ENCODE measurements around the gene DUOX1. TPM values are rescaled to one million over a fixed set of nuclear protein-coding genes. Genes with fewer than 3 reads are reported as not detected.

The DUOX1 gene
- total RNA-seq, 4 donors from 2014 or later, result 0.14 to 4.1 (median 0.64) TPM; not detected in 1

DNA sequence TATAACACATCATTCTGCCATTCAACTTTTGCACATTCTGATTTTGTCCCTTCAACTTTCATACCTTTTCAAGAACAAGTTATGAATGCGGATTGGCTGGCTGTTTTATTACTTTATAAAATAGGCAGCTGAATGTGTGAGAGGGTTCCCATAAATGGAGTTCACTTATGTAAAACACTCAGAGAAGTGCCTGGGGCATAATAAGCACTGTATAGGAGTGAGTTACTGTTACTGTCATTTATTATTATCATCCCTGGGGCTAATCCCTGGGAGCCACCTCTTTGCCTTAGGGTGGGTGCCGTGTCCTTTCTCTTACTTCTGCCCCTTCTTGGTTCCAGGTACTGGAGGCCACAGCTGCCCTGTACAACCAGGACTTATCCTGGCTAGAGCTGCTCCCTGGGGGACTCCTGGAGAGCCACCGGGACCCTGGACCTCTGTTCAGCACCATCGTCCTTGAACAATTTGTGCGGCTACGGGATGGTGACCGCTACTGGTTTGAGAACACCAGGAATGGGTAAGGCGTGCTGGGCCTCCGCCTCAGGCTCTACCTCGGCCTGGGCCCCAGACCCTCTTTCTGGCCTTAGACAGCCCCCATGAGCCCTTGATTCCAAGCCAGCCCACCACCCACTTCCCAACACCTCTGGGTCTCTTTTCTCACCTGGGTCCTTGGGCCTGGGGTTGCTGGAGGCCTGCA lies 10.9 kb downstream of the DUOX1 start:
- TF ChIP-seq EP300 (IDR thresholded peaks at IDR 0.05; ENCODE audit: low read depth), result no peak
- no peak for TF ChIP-seq POLR2AphosphoS5 (IDR thresholded peaks at IDR 0.05)
- no peak for TF ChIP-seq POLR2A (IDR thresholded peaks at IDR 0.05)
- TF ChIP-seq, protein P1, sequence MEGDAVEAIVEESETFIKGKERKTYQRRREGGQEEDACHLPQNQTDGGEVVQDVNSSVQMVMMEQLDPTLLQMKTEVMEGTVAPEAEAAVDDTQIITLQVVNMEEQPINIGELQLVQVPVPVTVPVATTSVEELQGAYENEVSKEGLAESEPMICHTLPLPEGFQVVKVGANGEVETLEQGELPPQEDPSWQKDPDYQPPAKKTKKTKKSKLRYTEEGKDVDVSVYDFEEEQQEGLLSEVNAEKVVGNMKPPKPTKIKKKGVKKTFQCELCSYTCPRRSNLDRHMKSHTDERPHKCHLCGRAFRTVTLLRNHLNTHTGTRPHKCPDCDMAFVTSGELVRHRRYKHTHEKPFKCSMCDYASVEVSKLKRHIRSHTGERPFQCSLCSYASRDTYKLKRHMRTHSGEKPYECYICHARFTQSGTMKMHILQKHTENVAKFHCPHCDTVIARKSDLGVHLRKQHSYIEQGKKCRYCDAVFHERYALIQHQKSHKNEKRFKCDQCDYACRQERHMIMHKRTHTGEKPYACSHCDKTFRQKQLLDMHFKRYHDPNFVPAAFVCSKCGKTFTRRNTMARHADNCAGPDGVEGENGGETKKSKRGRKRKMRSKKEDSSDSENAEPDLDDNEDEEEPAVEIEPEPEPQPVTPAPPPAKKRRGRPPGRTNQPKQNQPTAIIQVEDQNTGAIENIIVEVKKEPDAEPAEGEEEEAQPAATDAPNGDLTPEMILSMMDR (IDR thresholded peaks at IDR 0.05), result no peak
- Histone ChIP-seq H3K4me3 (no peak overlapping the region), H3K27ac (no peak overlapping the region), H3K27me3 (peaks cover 19% of the 10 kb centered on the region), H3K36me3 (no peaks in the 10 kb centered on the region), H3K4me1 (peaks cover 0 to 7% (median 0%) of the 10 kb centered on the region in 4 donors), H3K9me3 (no peaks in the 10 kb centered on the region)
- 93 to 95% methylated on average over 6 to 10 of the region's 10 CpGs for WGBS, 2 donors (ENCODE audit: low coverage in 1 of 2)
- intact Hi-C loops (cut with DNase I; ENCODE audit: low total_unique reads), result no loop called here
- in situ Hi-C loops (cut with MboI; ENCODE audit: low pct_ligation_motif_present in 1 of 4, low pct_unique_long_range_greater_than_20kb in 1 of 4, low sequenced_read_pairs in 3 of 4), result no loop called here
- no peak for DNase-seq

DNA sequence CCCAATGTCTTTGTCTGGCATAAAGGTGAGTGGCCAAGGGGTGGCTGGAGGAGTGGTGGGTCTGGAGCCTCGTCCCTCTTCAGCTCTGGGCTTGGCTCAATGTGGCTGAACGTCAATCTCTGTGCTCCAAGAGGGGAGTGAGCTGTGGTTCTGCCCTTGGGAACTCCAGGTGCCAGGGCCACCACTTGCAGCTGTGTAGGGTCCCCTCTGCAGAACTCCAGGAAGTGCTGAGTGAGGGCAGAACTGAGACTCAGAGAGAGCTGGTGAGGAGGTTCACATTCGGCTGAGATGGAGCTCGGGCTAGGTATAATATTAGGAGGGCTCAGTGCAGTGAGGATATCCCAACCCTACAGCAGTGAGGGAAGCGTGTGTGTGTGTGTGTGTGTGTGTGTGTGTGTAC lies 11.6 kb downstream of the DUOX1 start:
- no peak for DNase-seq
- TF ChIP-seq EP300 (IDR thresholded peaks at IDR 0.05; ENCODE audit: low read depth), result no peak
- TF ChIP-seq, protein P1 (IDR thresholded peaks at IDR 0.05), result no peak
- WGBS, 2 donors (ENCODE audit: low coverage in 1 of 2), result 80 to 100% methylated on average over 3 to 5 of the region's 5 CpGs
- Histone ChIP-seq H3K4me1 (peaks cover 0 to 1% (median 0%) of the 10 kb centered on the region in 4 donors), H3K27me3 (peaks cover 13% of the 10 kb centered on the region), H3K4me3 (no peak overlapping the region), H3K36me3 (no peaks in the 10 kb centered on the region), H3K9me3 (no peaks in the 10 kb centered on the region), H3K27ac (no peak overlapping the region)
- in situ Hi-C loops (cut with MboI; ENCODE audit: low pct_ligation_motif_present in 1 of 4, low pct_unique_long_range_greater_than_20kb in 1 of 4, low sequenced_read_pairs in 3 of 4) (no loop called here), intact Hi-C loops (cut with DNase I; ENCODE audit: low total_unique reads) (no loop called here)

DNA sequence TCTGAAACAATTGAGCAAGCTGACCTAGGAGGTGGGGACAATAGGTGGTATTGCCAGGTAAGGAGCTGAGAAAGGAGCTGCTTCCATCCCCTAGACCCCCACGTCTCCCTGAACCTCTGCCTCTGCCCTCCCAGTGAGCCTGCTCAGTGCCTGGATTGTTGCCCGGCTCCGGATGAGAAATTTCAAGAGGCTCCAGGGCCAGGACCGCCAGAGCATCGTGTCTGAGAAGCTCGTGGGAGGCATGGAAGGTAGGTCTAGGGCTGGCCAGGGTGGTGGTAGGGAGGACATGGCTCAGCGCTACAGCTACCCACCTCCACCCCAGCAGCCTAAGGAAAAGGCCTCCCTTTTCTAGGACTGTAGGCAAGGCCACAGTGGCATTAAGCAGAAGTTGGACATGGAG lies 13.3 kb downstream of the DUOX1 start:
- no peak overlapping the region for H3K27ac ChIP-seq
- H3K36me3 ChIP-seq, result no peaks in the 10 kb centered on the region
- peaks cover 4% of the 10 kb centered on the region for H3K27me3 ChIP-seq
- 87% methylated on average over 7 of the region's 7 CpGs; no CpG with 5 or more reads in 1 of the 2 donors for WGBS, 2 donors (ENCODE audit: low coverage in 1 of 2)
- H3K4me1 ChIP-seq, result no peaks in the 10 kb centered on the region
- no peak for DNase-seq
- no peak overlapping the region for H3K4me3 ChIP-seq
- H3K9me3 ChIP-seq, result no peaks in the 10 kb centered on the region
- TF ChIP-seq, protein P1 (IDR thresholded peaks at IDR 0.05), result no peak
- TF ChIP-seq EP300 (IDR thresholded peaks at IDR 0.05; ENCODE audit: low read depth), result no peak
- TF ChIP-seq POLR2AphosphoS5 (IDR thresholded peaks at IDR 0.05), result no peak
- no peak for TF ChIP-seq POLR2A (IDR thresholded peaks at IDR 0.05)
- intact Hi-C loops (cut with DNase I; ENCODE audit: low total_unique reads), result no loop called here
- in situ Hi-C loops (cut with MboI; ENCODE audit: low pct_ligation_motif_present in 1 of 4, low pct_unique_long_range_greater_than_20kb in 1 of 4, low sequenced_read_pairs in 3 of 4), result no loop called here

DNA sequence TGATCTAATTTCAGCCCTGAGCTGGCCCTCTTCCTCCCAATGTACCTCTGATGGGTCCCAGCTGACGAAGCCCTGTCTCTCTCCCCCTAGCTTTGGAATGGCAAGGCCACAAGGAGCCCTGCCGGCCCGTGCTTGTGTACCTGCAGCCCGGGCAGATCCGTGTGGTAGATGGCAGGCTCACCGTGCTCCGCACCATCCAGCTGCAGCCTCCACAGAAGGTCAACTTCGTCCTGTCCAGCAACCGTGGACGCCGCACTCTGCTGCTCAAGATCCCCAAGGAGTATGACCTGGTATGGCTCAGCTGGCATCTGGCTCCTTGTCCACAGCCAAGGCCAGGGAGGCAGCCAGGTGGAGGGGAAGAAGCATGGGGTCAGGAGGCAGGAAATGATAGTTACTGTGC lies 14.2 kb downstream of the DUOX1 start:
- H3K36me3 ChIP-seq, result no peaks in the 10 kb centered on the region
- no peaks in the 10 kb centered on the region for H3K9me3 ChIP-seq
- H3K4me1 ChIP-seq, result no peaks in the 10 kb centered on the region
- intact Hi-C loops (cut with DNase I; ENCODE audit: low total_unique reads), result no loop called here
- H3K27me3 ChIP-seq, result no peaks in the 10 kb centered on the region
- H3K27ac ChIP-seq, result no peak overlapping the region
- WGBS, 2 donors (ENCODE audit: low coverage in 1 of 2), result 92% methylated on average over 10 of the region's 11 CpGs; no CpG with 5 or more reads in 1 of the 2 donors
- in situ Hi-C loops (cut with MboI; ENCODE audit: low pct_ligation_motif_present in 1 of 4, low pct_unique_long_range_greater_than_20kb in 1 of 4, low sequenced_read_pairs in 3 of 4), result no loop called here
- H3K4me3 ChIP-seq, result no peak overlapping the region
- DNase-seq, result no peak
- TF ChIP-seq POLR2AphosphoS5 (IDR thresholded peaks at IDR 0.05), result no peak
- no peak for TF ChIP-seq POLR2A (IDR thresholded peaks at IDR 0.05)
- TF ChIP-seq, protein P1 (IDR thresholded peaks at IDR 0.05), result no peak
- no peak for TF ChIP-seq EP300 (IDR thresholded peaks at IDR 0.05; ENCODE audit: low read depth)
